Measurements from ENCODE around the gene SEPTIN10. TPM values are rescaled to one million over a fixed set of nuclear protein-coding genes. Genes with fewer than 3 reads are reported as not detected.

Gene SEPTIN10
- total RNA-seq, 1 donor from 2014 or later: 86.1 TPM

- no peaks in the 10 kb centered on the region for H3K9me3 Mint-ChIP-seq (ENCODE audit: low read depth)
- no peak overlapping the region for H3K4me3 Mint-ChIP-seq (ENCODE audit: unreplicated experiment)
- no peak for DNase-seq (ENCODE audit: low spot score)
- H3K27me3 Mint-ChIP-seq (ENCODE audit: low read depth): no peaks in the 10 kb centered on the region
- H3K27ac Mint-ChIP-seq (ENCODE audit: unreplicated experiment): no peak overlapping the region
- no peaks in the 10 kb centered on the region for H3K4me1 Mint-ChIP-seq (ENCODE audit: low read depth)
- H3K36me3 Mint-ChIP-seq (ENCODE audit: low read depth): no peaks in the 10 kb centered on the region
- TF ChIP-seq, protein P1, sequence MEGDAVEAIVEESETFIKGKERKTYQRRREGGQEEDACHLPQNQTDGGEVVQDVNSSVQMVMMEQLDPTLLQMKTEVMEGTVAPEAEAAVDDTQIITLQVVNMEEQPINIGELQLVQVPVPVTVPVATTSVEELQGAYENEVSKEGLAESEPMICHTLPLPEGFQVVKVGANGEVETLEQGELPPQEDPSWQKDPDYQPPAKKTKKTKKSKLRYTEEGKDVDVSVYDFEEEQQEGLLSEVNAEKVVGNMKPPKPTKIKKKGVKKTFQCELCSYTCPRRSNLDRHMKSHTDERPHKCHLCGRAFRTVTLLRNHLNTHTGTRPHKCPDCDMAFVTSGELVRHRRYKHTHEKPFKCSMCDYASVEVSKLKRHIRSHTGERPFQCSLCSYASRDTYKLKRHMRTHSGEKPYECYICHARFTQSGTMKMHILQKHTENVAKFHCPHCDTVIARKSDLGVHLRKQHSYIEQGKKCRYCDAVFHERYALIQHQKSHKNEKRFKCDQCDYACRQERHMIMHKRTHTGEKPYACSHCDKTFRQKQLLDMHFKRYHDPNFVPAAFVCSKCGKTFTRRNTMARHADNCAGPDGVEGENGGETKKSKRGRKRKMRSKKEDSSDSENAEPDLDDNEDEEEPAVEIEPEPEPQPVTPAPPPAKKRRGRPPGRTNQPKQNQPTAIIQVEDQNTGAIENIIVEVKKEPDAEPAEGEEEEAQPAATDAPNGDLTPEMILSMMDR (IDR thresholded peaks at IDR 0.05): no peak
Observed at GRCh38 chr2:109655287-109655686, 41.5 kb upstream of the SEPTIN10 start.

- Mint-ChIP-seq H3K4me3 (ENCODE audit: unreplicated experiment) (no peak overlapping the region), H3K9me3 (ENCODE audit: low read depth) (no peaks in the 10 kb centered on the region), H3K27ac (ENCODE audit: unreplicated experiment) (no peak overlapping the region), H3K27me3 (ENCODE audit: low read depth) (no peaks in the 10 kb centered on the region), H3K4me1 (ENCODE audit: low read depth) (no peaks in the 10 kb centered on the region), H3K36me3 (ENCODE audit: low read depth) (no peaks in the 10 kb centered on the region)
- TF ChIP-seq, protein P1 (IDR thresholded peaks at IDR 0.05): no peak
- DNase-seq (ENCODE audit: low spot score): no peak
Observed at GRCh38 chr2:109654326-109655050, 40.7 kb upstream of the SEPTIN10 start.

GRCh38 chr2:109649736-109650695 lies 36.2 kb upstream of the SEPTIN10 start:
- Mint-ChIP-seq H3K27ac (ENCODE audit: unreplicated experiment) (no peak overlapping the region), H3K36me3 (ENCODE audit: low read depth) (no peaks in the 10 kb centered on the region), H3K9me3 (ENCODE audit: low read depth) (no peaks in the 10 kb centered on the region), H3K27me3 (ENCODE audit: low read depth) (no peaks in the 10 kb centered on the region), H3K4me3 (ENCODE audit: unreplicated experiment) (no peak overlapping the region), H3K4me1 (ENCODE audit: low read depth) (peaks cover 20% of the 10 kb centered on the region)
- DNase-seq (ENCODE audit: low spot score): no peak
- TF ChIP-seq, protein P1 (IDR thresholded peaks at IDR 0.05): no peak

DNA sequence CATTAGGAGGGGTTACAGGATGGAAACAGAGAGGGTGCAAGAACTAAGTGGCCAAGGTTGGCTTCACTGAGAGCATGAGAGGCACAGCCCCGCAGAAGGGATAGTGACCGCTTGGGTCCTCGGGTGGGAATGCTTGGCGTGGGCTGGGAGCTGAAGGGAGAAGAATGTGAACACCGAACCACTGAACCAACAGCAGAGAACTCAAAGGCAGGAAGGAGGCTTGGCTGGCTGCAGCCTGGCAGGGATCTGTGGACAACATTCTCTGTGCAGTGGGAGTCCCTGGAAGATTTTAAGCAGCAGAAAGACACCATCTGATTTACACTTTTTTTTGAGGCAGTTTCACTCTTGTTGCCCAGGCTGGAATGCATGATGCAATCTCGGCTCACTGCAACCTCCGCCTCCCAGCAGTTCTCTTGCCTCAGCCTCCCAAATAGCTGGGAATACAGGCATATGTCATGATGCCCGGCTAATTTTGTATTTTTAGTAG lies 34.3 kb upstream of the SEPTIN10 start:
- Mint-ChIP-seq H3K4me1 (ENCODE audit: low read depth) (peaks cover 30% of the 10 kb centered on the region), H3K9me3 (ENCODE audit: low read depth) (no peaks in the 10 kb centered on the region), H3K27ac (ENCODE audit: unreplicated experiment) (peak overlapping the region; percentile 93), H3K36me3 (ENCODE audit: low read depth) (no peaks in the 10 kb centered on the region), H3K4me3 (ENCODE audit: unreplicated experiment) (no peak overlapping the region), H3K27me3 (ENCODE audit: low read depth) (no peaks in the 10 kb centered on the region)
- peak; percentile 17 for DNase-seq (ENCODE audit: low spot score)
- TF ChIP-seq, protein P1 (IDR thresholded peaks at IDR 0.05): no peak

- Mint-ChIP-seq H3K27ac (ENCODE audit: unreplicated experiment) (peak overlapping the region; percentile 93), H3K4me1 (ENCODE audit: low read depth) (peaks cover 30% of the 10 kb centered on the region)
- peak; percentile 26 for DNase-seq (ENCODE audit: low spot score)
Observed at GRCh38 chr2:109647636-109648035, 33.9 kb upstream of the SEPTIN10 start.

More at GRCh38 chr2:109647636-109648035, 33.9 kb upstream of the SEPTIN10 start:
- Mint-ChIP-seq H3K36me3 (ENCODE audit: low read depth) (no peaks in the 10 kb centered on the region), H3K9me3 (ENCODE audit: low read depth) (no peaks in the 10 kb centered on the region), H3K27me3 (ENCODE audit: low read depth) (no peaks in the 10 kb centered on the region), H3K4me3 (ENCODE audit: unreplicated experiment) (no peak overlapping the region)
- TF ChIP-seq, protein P1 (IDR thresholded peaks at IDR 0.05): no peak
